ENCODE results near the gene GAL3ST3.
"Not testable (repeated sequence)": the region's sequence is repeated elsewhere in the genome, so short reads cannot be mapped to it uniquely, and the experiment has no call there.

GAL3ST3 gene, protein sequence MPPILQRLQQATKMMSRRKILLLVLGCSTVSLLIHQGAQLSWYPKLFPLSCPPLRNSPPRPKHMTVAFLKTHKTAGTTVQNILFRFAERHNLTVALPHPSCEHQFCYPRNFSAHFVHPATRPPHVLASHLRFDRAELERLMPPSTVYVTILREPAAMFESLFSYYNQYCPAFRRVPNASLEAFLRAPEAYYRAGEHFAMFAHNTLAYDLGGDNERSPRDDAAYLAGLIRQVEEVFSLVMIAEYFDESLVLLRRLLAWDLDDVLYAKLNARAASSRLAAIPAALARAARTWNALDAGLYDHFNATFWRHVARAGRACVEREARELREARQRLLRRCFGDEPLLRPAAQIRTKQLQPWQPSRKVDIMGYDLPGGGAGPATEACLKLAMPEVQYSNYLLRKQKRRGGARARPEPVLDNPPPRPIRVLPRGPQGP

GRCh38 chr11:66048547-66049323, at the start of gene GAL3ST3:
Gene GAL3ST3, minus strand, starts transcription at chr11:66049161. Its CDS starts 3,746 bp downstream, at chr11:66045415.
- H3K4me3 ChIP-seq (ENCODE audit: low read depth, low read length), result peak within 1 kb of the TSS; percentile 23
- no peak for DNase-seq (ENCODE audit: low read depth)

- H3K4me3 ChIP-seq (ENCODE audit: low read depth, low read length); DNase-seq (ENCODE audit: low read depth): not testable (repeated sequence)
These were observed 43.2 kb upstream of the GAL3ST3 start for GRCh38 chr11:66092125-66092524.

GRCh38 chr11:66090288-66090687, 41.3 kb upstream of the GAL3ST3 start:
- no peak overlapping the region for H3K4me3 ChIP-seq (ENCODE audit: low read depth, low read length)
- no peak for DNase-seq (ENCODE audit: low read depth)

- DNase-seq (ENCODE audit: low read depth), result no peak
- H3K4me3 ChIP-seq (ENCODE audit: low read depth, low read length), result no peak overlapping the region
These were observed 40.1 kb upstream of the GAL3ST3 start for GRCh38 chr11:66089067-66089466.

- DNase-seq (ENCODE audit: low read depth), result no peak
- no peak overlapping the region for H3K4me3 ChIP-seq (ENCODE audit: low read depth, low read length)
These were observed 38.4 kb upstream of the GAL3ST3 start for GRCh38 chr11:66087148-66087908.

DNA sequence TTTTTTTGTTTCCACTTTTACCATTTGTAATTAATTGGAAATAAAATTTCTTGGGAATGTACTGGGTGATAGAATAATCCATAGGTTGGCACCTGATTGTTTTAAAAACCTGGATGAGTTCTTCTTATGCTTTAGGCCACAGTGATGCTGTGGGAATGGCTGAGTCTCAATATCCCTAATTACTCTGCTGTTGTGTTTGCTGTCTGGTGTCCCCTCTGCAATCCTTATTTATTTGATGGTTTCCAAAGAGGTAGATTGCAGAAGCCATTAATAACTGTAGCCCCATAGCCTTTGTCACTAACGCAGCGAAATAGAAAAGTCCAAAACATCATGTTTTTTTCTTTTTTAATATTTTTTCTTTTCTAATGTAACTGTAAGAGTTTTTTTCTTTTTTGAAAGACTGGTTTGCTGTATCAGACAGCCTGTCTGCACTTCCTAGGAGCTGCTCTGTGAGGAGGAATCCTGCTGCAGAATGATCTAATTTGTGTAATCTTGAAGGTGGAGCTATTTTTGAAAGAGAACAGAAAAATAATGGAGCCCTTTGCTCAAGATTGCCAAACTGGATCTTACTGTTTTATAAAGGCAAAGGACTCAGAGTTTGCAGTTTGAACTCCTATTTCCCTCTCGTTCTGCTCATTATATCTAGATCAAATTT, 36.0 kb upstream of the GAL3ST3 start:
- no peak for DNase-seq (ENCODE audit: low read depth)
- H3K4me3 ChIP-seq (ENCODE audit: low read depth, low read length), result no peak overlapping the region

DNA sequence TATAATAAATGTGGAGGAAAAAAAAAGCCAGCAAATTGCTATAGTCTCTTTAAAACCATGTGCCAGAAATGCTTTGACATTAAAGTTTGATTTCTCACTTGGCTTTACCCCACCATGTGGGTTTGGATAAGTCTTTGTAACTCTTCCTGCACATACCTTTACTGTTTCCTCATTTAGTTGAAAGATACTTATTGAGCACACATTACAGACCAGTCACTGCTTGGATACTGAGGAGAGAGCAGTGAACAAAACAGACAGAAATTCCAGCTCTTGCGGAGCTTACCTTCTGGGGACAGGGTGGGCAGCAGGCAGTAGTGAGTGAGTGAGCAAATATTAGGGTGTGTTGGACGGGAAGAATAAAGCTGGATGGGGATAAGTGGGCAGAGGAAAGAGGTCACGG, 34.8 kb upstream of the GAL3ST3 start:
- DNase-seq (ENCODE audit: low read depth), result no peak
- H3K4me3 ChIP-seq (ENCODE audit: low read depth, low read length), result no peak overlapping the region

DNA sequence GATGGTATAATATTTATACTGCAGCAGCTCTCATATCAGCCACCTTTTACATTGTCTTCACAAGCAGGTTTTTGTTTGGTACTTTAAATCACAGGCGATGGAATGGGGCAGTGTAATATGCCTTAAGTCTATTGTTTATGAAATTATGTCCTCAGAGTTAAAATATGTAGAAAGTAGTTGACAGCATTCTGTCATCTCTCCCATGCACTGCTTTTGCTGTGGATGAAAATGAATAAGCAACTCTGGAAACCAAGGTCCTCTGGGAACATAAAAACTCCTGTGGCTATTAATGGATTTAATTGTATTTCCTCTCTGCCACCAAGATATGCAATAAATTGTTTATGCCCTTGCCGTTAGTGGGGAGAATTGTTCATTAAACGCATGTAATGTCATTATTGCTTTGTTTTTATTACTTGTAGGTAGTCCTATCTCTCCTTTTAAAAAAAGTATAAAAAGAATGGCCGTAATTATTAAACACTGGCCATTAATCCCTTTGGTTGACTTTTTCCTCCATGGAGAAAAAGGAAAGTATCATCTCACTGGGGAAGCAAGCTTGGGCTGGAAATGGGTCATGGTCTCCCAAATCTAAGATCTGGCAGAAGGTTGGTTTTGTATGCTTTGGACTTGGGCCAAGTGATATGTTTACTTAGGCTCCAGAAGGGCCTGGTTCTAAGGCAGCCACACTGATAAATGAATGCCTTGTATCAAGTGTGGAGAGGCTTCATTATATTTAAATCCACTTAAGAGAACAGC, 34.2 kb upstream of the GAL3ST3 start:
- H3K4me3 ChIP-seq (ENCODE audit: low read depth, low read length), result no peak overlapping the region
- DNase-seq (ENCODE audit: low read depth), result no peak

- no peak for DNase-seq (ENCODE audit: low read depth)
- no peak overlapping the region for H3K4me3 ChIP-seq (ENCODE audit: low read depth, low read length)
These were observed 32.5 kb upstream of the GAL3ST3 start for GRCh38 chr11:66081505-66081904.

DNA sequence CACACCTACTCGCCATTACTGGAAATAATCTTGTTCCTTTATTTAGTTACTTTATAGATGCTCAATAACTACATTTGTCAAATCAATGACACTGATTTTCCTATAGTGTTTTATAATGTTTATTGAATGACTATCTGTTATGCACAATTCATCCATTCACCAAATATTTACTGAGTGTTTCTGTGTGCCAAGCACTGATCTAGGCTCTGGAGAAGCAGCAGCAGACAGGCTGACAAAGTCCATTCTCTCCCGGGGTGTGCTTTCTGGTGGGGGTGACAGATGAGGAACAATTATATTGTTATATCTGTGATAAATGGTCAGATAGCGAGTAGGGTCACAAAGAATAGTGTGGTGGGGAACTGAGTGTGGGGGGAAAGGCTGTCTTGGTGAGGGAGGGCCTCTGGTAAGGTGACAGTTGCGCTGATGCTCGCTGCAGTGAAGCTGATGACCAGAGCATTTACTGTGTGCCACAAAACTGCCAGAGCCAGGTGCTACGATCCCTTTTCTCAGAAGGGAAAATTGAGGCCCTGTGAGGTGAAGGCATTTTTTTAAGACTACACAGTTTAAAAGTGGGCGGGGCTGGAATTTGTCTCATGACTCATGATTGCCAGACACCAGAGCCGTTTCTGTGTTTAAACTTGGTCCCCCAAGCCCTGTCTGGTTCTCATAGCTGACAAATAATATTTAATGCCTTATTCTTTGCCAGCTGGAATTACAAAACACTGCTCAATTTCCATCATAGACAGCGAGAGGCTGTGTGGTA, 31.3 kb upstream of the GAL3ST3 start:
- DNase-seq (ENCODE audit: low read depth), result peak; percentile 38
- no peak overlapping the region for H3K4me3 ChIP-seq (ENCODE audit: low read depth, low read length)

GRCh38 chr11:66078949-66079348, 30.0 kb upstream of the GAL3ST3 start:
- not testable (repeated sequence) for DNase-seq (ENCODE audit: low read depth); H3K4me3 ChIP-seq (ENCODE audit: low read depth, low read length)

- no peak overlapping the region for H3K4me3 ChIP-seq (ENCODE audit: low read depth, low read length)
- no peak for DNase-seq (ENCODE audit: low read depth)
These were observed 29.0 kb upstream of the GAL3ST3 start for GRCh38 chr11:66077927-66078326.

GRCh38 chr11:66076561-66076960, 27.6 kb upstream of the GAL3ST3 start:
- no peak overlapping the region for H3K4me3 ChIP-seq (ENCODE audit: low read depth, low read length)
- DNase-seq (ENCODE audit: low read depth), result no peak

DNA sequence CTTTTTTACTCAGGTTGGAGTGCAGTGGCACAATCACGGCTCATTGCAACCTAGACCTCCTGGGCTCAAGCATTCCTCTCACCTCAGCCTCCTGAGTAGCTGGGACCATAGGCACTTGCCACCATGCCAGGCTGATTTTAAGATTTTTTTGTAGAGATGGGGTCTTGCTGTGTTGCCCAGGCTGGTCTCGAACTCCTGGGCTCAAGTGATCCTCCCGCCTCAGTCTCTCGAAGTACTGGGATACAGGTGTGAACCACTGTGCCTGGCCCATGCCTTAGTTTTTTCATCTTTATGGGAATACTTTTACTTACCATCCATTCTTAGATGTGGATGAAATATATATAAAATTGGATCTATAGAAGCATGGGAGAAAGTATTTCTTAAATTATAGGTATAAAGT, 26.3 kb upstream of the GAL3ST3 start:
- H3K4me3 ChIP-seq (ENCODE audit: low read depth, low read length), result no peak overlapping the region
- no peak for DNase-seq (ENCODE audit: low read depth)

DNA sequence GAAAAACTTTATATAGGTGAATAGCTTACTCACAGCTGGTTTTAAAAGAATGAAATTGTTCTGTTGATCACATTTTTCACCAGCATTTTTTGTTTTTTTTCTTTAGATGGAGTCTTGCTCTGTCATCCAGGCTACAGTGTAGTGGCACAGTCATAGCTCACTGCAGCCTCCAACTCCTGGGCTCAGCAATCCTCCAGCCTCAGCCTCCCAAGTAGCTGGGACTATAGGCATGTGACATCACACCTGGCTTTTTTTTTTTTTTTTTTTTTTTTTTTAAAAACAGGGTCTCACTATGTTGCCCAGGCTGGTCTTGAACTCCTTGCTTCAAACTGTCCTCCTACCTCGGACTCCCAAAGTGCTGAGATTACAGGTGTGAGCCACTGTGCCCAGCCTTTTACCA, 24.7 kb upstream of the GAL3ST3 start:
- H3K4me3 ChIP-seq (ENCODE audit: low read depth, low read length), result no peak overlapping the region
- DNase-seq (ENCODE audit: low read depth), result no peak

DNA sequence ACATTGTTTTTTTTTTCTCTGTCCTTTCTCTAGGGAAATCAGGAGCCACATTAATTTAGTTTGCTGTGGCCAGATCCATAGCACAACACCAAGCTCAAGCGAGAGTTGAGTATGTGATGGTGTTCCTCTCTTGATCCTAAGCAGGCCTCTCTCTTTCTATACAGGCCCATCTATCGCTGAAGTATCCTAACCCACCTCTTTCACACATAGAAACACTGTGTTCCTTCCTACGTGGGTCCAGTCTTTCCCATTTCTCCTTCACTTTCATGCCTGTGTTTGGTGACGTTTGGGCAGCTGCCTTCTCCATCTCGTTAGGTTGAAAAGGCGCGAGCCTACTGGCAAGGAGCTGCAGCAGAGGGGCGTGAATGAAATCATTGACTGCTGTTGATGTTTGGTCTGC, 23.6 kb upstream of the GAL3ST3 start:
- no peak for DNase-seq (ENCODE audit: low read depth)
- no peak overlapping the region for H3K4me3 ChIP-seq (ENCODE audit: low read depth, low read length)

DNA sequence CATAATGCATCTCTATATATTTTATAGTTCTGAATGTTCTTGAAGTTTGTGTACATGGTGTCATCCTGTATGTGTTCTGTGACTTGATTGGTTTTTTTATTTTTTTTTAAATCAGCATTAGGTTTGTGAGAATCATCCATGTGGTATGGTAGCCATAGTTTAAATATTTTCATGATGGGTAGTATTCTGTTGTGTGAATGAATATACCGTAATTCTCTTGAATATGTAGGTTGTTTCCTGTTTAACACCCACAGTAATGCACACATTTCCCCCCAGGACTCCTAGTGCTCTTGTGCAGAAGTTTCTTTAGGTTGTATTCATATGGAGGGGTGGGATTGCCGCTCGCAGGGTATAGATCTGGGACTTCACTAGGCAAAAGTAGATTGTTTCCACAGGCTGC, 23.1 kb upstream of the GAL3ST3 start:
- no peak for DNase-seq (ENCODE audit: low read depth)
- H3K4me3 ChIP-seq (ENCODE audit: low read depth, low read length), result peak overlapping the region; percentile 81

GRCh38 chr11:66071381-66071801, 22.4 kb upstream of the GAL3ST3 start:
- DNase-seq (ENCODE audit: low read depth), result no peak
- peak overlapping the region; percentile 81 for H3K4me3 ChIP-seq (ENCODE audit: low read depth, low read length)
